IMR-90 (cell line): ENCODE data around the gene NKIRAS1. TPM values are rescaled to one million over a fixed set of nuclear protein-coding genes. Genes with fewer than 3 reads are reported as not detected.

ENCODE experiments used
- ATAC-seq: fragments of 200-7000 bp; cut with Tn5 transposase; 2 replicates; pipeline ENCODE4 v1.9.1; 2020; ENCODE audit warnings: low read depth, mild to moderate bottlenecking, moderate library complexity
- BruUV-seq: library from RNA; stranded (reverse); fragments of 400-500 nt; replicated peaks from 2 replicates; lab custom pipeline; 2021; lab: Mats Ljungman, UMichigan
- CTCF ChIA-PET: fragments of 300-600 bp; formaldehyde crosslinking; extraction: SDS; loops from one replicate; lab custom pipeline; 2021; ENCODE audit warnings: antibody characterized with exemption; lab: Yijun Ruan, JAX
- POLR2A ChIA-PET: fragments of 300-600 bp; sonication (Branson Sonifier 250); formaldehyde crosslinking; loops from one replicate; lab custom pipeline; 2022; ENCODE audit warnings: antibody characterized with exemption; ENCODE audit not compliant: unreplicated experiment; lab: Charles Lee
- DNase-seq: peaks from one replicate; pipeline ENCODE4 v3.0.0; 2013
- H2AFZ ChIP-seq: replicated peaks from 2 replicates; pipeline ENCODE3; 2013; ENCODE audit warnings: low read length, mild to moderate bottlenecking; ENCODE audit not compliant: poor library complexity
- H2AK5ac ChIP-seq: 2 replicates; pipeline ENCODE4 v1.6.1; 2013; ENCODE audit warnings: low read depth, low read length, inconsistent platforms
- H2AK9ac ChIP-seq: replicated peaks from 2 replicates; pipeline ENCODE3; 2013; ENCODE audit warnings: mild to moderate bottlenecking, low read depth, low read length, moderate library complexity; ENCODE audit not compliant: poor library complexity
- H2BK120ac ChIP-seq: 2 replicates; pipeline ENCODE4 v1.6.1; 2013; ENCODE audit warnings: low read depth, low read length, inconsistent platforms
- H2BK15ac ChIP-seq: 3 replicates; pipeline ENCODE4 v1.6.1; 2013; ENCODE audit warnings: low read depth, low read length, inconsistent platforms
- H2BK20ac ChIP-seq: 2 replicates; pipeline ENCODE4 v1.6.1; 2013; ENCODE audit warnings: low read depth, mild to moderate bottlenecking, inconsistent platforms, low read length, moderate library complexity
- H2BK5ac ChIP-seq: 2 replicates; pipeline ENCODE4 v1.6.1; 2013; ENCODE audit warnings: mild to moderate bottlenecking, low read depth, low read length, inconsistent platforms; ENCODE audit not compliant: poor library complexity, severe bottlenecking
- H3K14ac ChIP-seq: replicated peaks from 2 replicates; pipeline ENCODE4 v1.6.1; 2013; ENCODE audit warnings: low read depth, low read length, inconsistent platforms
- H3K18ac ChIP-seq: 2 replicates; pipeline ENCODE4 v1.6.1; 2013; ENCODE audit warnings: low read depth, low read length, control low read depth
- H3K23ac ChIP-seq: 2 replicates; pipeline ENCODE4 v1.6.1; 2013; ENCODE audit warnings: low read depth, low read length, inconsistent platforms
- H3K27ac ChIP-seq: 2 replicates; pipeline ENCODE4 v1.5.1; 2013; ENCODE audit warnings: mild to moderate bottlenecking, control low read depth, low read length; ENCODE audit not compliant: insufficient read depth
- H3K27me3 ChIP-seq: 2 replicates; pipeline ENCODE4 v1.6.1; 2013; ENCODE audit warnings: low read length; ENCODE audit not compliant: control insufficient read depth, insufficient read depth
- H3K36me3 ChIP-seq: 2 replicates; pipeline ENCODE4 v1.6.1; 2013; ENCODE audit warnings: low read length, mixed read lengths; ENCODE audit not compliant: control insufficient read depth, insufficient read depth
- H3K4ac ChIP-seq: 2 replicates; pipeline ENCODE4 v1.6.1; 2013; ENCODE audit warnings: low read depth, low read length, inconsistent platforms
- H3K4me1 ChIP-seq: 2 replicates; pipeline ENCODE4 v1.6.1; 2013; ENCODE audit warnings: low read length, mixed read lengths; ENCODE audit not compliant: control insufficient read depth, insufficient read depth
- H3K4me2 ChIP-seq: 2 replicates; pipeline ENCODE4 v1.6.1; 2013; ENCODE audit warnings: low read depth, mild to moderate bottlenecking, control low read depth, low read length, moderate library complexity
- H3K4me3 ChIP-seq: 2 replicates; pipeline ENCODE4 v1.5.1; 2013; ENCODE audit warnings: low read depth, mild to moderate bottlenecking, control low read depth, low read length, moderate library complexity; ENCODE audit not compliant: insufficient read depth
- H3K56ac ChIP-seq: 2 replicates; pipeline ENCODE4 v1.6.1; 2013; ENCODE audit warnings: low read length, inconsistent platforms; ENCODE audit not compliant: insufficient read depth; ENCODE audit errors: extremely low read depth
- H3K79me1 ChIP-seq, 2 experiments: 2 replicates each; pipeline ENCODE4 v1.6.1; 2013; ENCODE audit warnings: low read length in 2 of 2, inconsistent platforms in 1 of 2, low read depth in 1 of 2
- H3K9ac ChIP-seq: 2 replicates; pipeline ENCODE4 v1.6.1; 2013; ENCODE audit warnings: low read depth, low read length, control low read depth
- H3K9me1 ChIP-seq: 2 replicates; pipeline ENCODE4 v1.6.1; 2013; ENCODE audit warnings: low read length, inconsistent platforms; ENCODE audit not compliant: insufficient read depth
- H3K9me3 ChIP-seq: 2 replicates; pipeline ENCODE4 v1.6.1; 2013; ENCODE audit warnings: low read length; ENCODE audit not compliant: control insufficient read depth, insufficient read depth
- H4K20me1 ChIP-seq: 2 replicates; pipeline ENCODE4 v1.6.1; 2013; ENCODE audit warnings: low read length, inconsistent platforms; ENCODE audit not compliant: insufficient read depth
- H4K5ac ChIP-seq: 2 replicates; pipeline ENCODE4 v1.6.1; 2013; ENCODE audit warnings: mild to moderate bottlenecking, low read depth, low read length, control low read depth
- H4K8ac ChIP-seq, 2 experiments: 2 replicates each; pipeline ENCODE4 v1.6.1; 2013; ENCODE audit warnings: low read depth in 2 of 2, low read length in 2 of 2, control low read depth in 1 of 2, inconsistent platforms in 1 of 2
- H4K91ac ChIP-seq: 2 replicates; pipeline ENCODE4 v1.6.1; 2013; ENCODE audit warnings: low read depth, low read length, inconsistent platforms; ENCODE audit not compliant: insufficient read depth
- CEBPB ChIP-seq: IDR thresholded peaks from 2 replicates; pipeline ENCODE4 v1.6.1; 2012; ENCODE audit warnings: low read depth, low read length, improper control_type of control experiment
- CHD1 ChIP-seq: IDR thresholded peaks from 2 replicates; pipeline ENCODE4 v1.6.1; 2012; ENCODE audit warnings: low read depth, low read length, improper control_type of control experiment
- ELK1 ChIP-seq: fragments of 150-350 bp; IDR thresholded peaks from 2 replicates; pipeline ENCODE4 v1.6.1; 2016; ENCODE audit warnings: low read depth, mild to moderate bottlenecking, low read length, moderate library complexity, borderline replicate concordance
- FOS ChIP-seq: fragments of 150-350 bp; IDR thresholded peaks from 2 replicates; pipeline ENCODE4 v1.6.1; 2016; ENCODE audit warnings: low read depth, low read length
- MAFK ChIP-seq: IDR thresholded peaks from 2 replicates; pipeline ENCODE4 v1.6.1; 2012; ENCODE audit warnings: low read depth, low read length, improper control_type of control experiment
- RFX5 ChIP-seq: IDR thresholded peaks from 2 replicates; pipeline ENCODE4 v1.8.0; 2012; ENCODE audit warnings: low read depth, mild to moderate bottlenecking, low read length, moderate library complexity
- SMC3 ChIP-seq: fragments of 150-350 bp; IDR thresholded peaks from 2 replicates; pipeline ENCODE4 v1.6.1; 2016; ENCODE audit warnings: low read depth, mild to moderate bottlenecking, antibody characterized with exemption, low read length, moderate library complexity
- WGBS, 2 experiments: methylation state at CpG; one replicate each; pipeline versions ENCODE4 v1.1.5 to v1.1.7; 2013; ENCODE audit warnings: missing lambda C conversion rate in 2 of 2; ENCODE audit not compliant: insufficient read length in 1 of 2; ENCODE audit errors: extremely low coverage in 2 of 2; 5-methylcytosine and 5-hydroxymethylcytosine counted together
- dilution Hi-C: fragments of 300-500 bp; cut with HindIII; formaldehyde crosslinking; loops from one replicate; pipeline ENCODE4 v1.14.3; 2018; ENCODE audit warnings: low sequenced_read_pairs; ENCODE audit not compliant: unreplicated experiment
- in situ Hi-C: fragments of 300-500 bp; cut with MboI; formaldehyde crosslinking; loops from 3 replicates; pipeline ENCODE4 v1.14.3; 2019; ENCODE audit warnings: low sequenced_read_pairs, inconsistent platforms, mixed read lengths
- intact Hi-C: fragments of 100-400 bp; cut with micrococcal nuclease; formaldehyde crosslinking; loops from 2 replicates; pipeline ENCODE4 v1.10.0; 2022
- polyA plus RNA-seq, 3 experiments: library from polyadenylated mRNA; depleted of rRNA; stranded (reverse); fragments of >200 nt; gene quantifications; 2 replicates each; pipeline ENCODE4 v1.2.3, GENCODE V29; 2012; ENCODE audit warnings: low replicate concordance in 1 of 3
- total RNA-seq: library from RNA; depleted of rRNA; stranded (reverse); fragments of >200 nt; gene quantifications from 2 replicates; pipeline ENCODE4 v1.2.3, GENCODE V29; 2012

NKIRAS1 gene
- total and polyA plus RNA-seq, 2 of the 4 experiments (the other 2 are of a cell fraction) = 6.1 to 6.8 TPM

- no peak overlapping the region for H3K9ac ChIP-seq
- no peak overlapping the region for H2AK5ac ChIP-seq
- no peak overlapping the region for H3K18ac ChIP-seq
- no peak for ATAC-seq
- no peak overlapping the region for H2AFZ ChIP-seq
- dilution Hi-C loops (no loop called here), intact Hi-C loops (no loop called here), in situ Hi-C loops (loop anchor here (25.0 kb wide), 2 partner anchors 342 to 792 kb away; no protein-coding TSS in a partner anchor)
- H4K91ac ChIP-seq = no peak overlapping the region
- no peak overlapping the region for H4K5ac ChIP-seq
- H3K4ac ChIP-seq = no peak overlapping the region
- no peak for DNase-seq
- H4K8ac ChIP-seq = no peak overlapping the region
- WGBS, 2 experiments = 96% methylated on average over 3 of the region's 4 CpGs; no CpG with 5 or more reads in 1 of the 2 experiments
- peaks cover 9 to 10% of the 10 kb centered on the region in 2 experiments for H3K79me1 ChIP-seq
- H2BK120ac ChIP-seq = no peak overlapping the region
- no peak overlapping the region for H2BK5ac ChIP-seq
- ChIA-PET CTCF (no interaction called here), POLR2A (no interaction called here)
- H4K20me1 ChIP-seq = no peaks in the 10 kb centered on the region
- H3K14ac ChIP-seq = no peak overlapping the region
- no peak overlapping the region for H3K56ac ChIP-seq
- H3K36me3 ChIP-seq = peaks cover 15% of the 10 kb centered on the region
- no peak overlapping the region for H3K4me2 ChIP-seq
- H2AK9ac ChIP-seq = no peak overlapping the region
- no peaks in the 10 kb centered on the region for H3K4me1 ChIP-seq
- peaks cover 2% of the 10 kb centered on the region; the same call in 1 of the 2 replicates for H3K9me3 ChIP-seq
- TF ChIP-seq CHD1 = no peak
- no peak for TF ChIP-seq ELK1
- TF ChIP-seq FOS = no peak
- TF ChIP-seq RFX5 = no peak
- no peak for TF ChIP-seq CEBPB
- TF ChIP-seq SMC3 = no peak
- TF ChIP-seq MAFK = no peak
- H2BK15ac ChIP-seq = no peak overlapping the region
- H3K27ac ChIP-seq = no peak overlapping the region
- H3K23ac ChIP-seq = no peak overlapping the region
- no TSS peak for BruUV-seq
- no peak overlapping the region for H3K4me3 ChIP-seq
- H2BK20ac ChIP-seq = no peak overlapping the region
- H3K27me3 ChIP-seq = no peaks in the 10 kb centered on the region
- peaks cover 2% of the 10 kb centered on the region; the same call in 1 of the 2 replicates for H3K9me1 ChIP-seq
Observed at GRCh38 chr3:23895181-23895580, 21.6 kb downstream of the NKIRAS1 start.
